Measurements from ENCODE around the gene PANK2.
"Not testable (repeated sequence)": the region's sequence is repeated elsewhere in the genome, so short reads cannot be mapped to it uniquely, and the experiment has no call there.

Gene PANK2

GRCh38 chr20:3869839-3870634 is 19.1 kb upstream of the PANK2 start:
- no peak for DNase-seq (ENCODE audit: low spot score)

- no peak for DNase-seq (ENCODE audit: low spot score)
Observed at GRCh38 chr20:3871550-3872265, 17.5 kb upstream of the PANK2 start.

- no peak for DNase-seq (ENCODE audit: low spot score)
Observed at GRCh38 chr20:3873507-3873906, 15.7 kb upstream of the PANK2 start.

- no peak for DNase-seq (ENCODE audit: low spot score)
Observed at GRCh38 chr20:3874194-3874844, 14.9 kb upstream of the PANK2 start.

- DNase-seq (ENCODE audit: low spot score), result no peak
Observed at GRCh38 chr20:3875378-3875974, 13.7 kb upstream of the PANK2 start.

GRCh38 chr20:3876000-3876399 is 13.2 kb upstream of the PANK2 start:
- no peak for DNase-seq (ENCODE audit: low spot score)

DNA sequence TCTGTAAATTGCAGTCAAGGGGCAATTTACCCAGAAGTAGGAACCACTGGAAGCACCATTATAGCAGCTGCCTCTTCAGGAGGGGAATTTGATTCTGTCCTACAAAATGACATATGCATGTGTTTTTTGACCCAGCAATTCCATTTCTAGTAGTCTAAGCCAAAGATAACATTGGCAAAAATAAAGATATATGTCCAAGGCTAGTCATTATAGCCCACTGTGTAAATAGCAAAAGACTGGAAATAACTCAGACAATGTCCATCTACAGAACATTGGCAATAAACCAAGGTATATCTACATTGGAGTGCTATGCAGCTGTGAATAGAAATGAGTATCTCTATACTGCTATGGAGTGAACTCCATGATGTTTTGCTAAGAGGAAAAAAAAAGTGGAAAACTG is 12.5 kb upstream of the PANK2 start:
- DNase-seq (ENCODE audit: low spot score), result no peak

- DNase-seq (ENCODE audit: low spot score), result not testable (repeated sequence)
Observed at GRCh38 chr20:3878921-3879274, 10.3 kb upstream of the PANK2 start.

DNA sequence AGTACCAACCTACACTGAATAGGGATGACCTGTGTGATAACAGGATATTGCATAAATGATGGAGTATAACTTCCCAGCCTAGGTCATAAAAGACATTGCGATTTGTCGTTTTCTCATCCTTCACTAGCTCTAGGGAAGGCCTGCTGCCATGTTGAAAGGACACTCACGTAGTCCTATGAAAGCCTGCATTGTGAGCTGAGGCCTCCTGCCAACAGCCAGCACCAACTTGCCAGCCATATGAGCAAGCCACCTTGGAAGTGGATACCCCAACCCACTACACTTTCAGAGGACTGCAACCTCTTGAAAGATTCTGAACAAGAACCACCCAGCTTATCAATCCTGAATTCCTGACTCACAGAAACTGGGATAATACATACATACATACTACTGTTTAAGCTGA is 3.5 kb upstream of the PANK2 start:
- no peak for DNase-seq (ENCODE audit: low spot score)

DNA sequence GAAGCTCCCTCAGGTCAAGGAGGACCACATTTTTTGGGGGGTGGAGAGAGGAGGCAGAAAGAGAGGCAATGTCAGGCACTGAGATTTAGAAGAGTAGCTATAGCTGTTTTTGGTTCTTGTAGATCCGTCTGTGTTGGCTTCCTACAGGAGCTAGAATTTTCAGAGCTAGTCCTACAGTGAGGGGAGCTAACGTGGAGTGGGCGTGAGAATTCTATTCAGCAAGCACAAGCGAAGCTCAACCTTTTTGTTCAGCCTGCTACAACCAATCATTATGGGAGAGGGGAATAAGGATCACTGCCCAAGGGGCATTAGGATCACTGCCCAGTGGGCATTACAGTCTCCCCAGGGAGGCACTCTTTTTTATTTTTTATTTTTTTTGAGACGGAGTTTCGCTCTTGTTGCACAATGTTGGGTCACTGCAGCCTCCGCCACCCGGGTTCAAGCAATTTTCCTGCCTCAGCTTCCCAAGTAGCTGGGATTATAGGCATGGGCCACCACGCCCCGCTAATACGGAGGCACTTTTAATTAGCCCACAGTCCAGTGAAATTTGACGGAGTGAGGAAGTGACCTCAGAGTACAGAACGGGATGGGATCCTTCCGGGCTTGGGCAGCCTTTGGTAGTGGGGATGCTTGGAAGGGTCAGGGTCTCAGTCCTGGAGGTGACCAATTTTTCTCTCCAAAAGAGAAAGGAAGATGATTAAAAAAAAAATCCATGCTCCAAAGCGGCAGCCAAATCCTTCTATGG is 1.1 kb upstream of the PANK2 start:
- peak; percentile 65 for DNase-seq (ENCODE audit: low spot score)

- DNase-seq (ENCODE audit: low spot score), result peak; percentile 47
Observed at GRCh38 chr20:3889489-3890397, 556 bp downstream of the PANK2 start.

GRCh38 chr20:3890398-3890751 is 1.2 kb downstream of the PANK2 start:
- no peak for DNase-seq (ENCODE audit: low spot score)

GRCh38 chr20:3890999-3891929 is 2.1 kb downstream of the PANK2 start:
- no peak for DNase-seq (ENCODE audit: low spot score)

DNA sequence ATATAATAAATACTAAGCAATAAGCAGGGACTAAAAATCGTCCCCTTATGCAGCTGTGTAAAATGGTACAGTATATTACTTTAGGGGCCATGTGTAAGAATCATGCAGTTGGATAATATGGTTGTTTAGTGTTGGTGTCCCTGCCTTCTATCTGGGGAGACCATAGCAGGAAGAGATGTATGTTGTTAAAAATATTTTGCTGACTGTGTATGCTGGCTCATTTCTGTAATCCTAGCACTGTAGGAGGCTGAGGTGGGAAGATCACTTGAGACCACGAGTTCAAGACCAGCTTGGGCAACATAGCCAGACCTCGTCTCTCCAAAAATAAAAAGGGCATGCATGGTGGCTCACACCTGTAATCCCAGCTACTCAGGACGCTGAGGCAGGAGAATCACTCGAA is 5.6 kb downstream of the PANK2 start:
- DNase-seq (ENCODE audit: low spot score), result no peak

DNA sequence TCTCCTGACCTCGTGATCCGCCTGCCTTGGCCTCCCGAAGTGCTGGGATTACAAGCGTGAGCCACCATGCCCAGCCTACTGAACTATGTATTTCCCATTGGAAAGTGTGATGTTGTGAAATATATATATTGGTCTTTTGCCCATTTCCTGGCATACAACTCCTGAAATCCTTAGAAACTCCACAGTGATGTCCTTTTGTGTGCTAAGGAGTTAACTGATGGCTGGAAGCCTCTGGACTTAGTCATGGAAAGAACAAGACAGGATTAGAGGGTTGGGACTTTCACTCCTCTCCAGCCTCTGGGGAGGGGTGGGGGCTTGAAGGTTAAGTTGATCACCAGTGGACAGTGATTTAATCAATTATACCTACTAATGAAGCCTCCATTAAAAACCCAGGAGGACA is 7.1 kb downstream of the PANK2 start:
- DNase-seq (ENCODE audit: low spot score), result no peak

DNA sequence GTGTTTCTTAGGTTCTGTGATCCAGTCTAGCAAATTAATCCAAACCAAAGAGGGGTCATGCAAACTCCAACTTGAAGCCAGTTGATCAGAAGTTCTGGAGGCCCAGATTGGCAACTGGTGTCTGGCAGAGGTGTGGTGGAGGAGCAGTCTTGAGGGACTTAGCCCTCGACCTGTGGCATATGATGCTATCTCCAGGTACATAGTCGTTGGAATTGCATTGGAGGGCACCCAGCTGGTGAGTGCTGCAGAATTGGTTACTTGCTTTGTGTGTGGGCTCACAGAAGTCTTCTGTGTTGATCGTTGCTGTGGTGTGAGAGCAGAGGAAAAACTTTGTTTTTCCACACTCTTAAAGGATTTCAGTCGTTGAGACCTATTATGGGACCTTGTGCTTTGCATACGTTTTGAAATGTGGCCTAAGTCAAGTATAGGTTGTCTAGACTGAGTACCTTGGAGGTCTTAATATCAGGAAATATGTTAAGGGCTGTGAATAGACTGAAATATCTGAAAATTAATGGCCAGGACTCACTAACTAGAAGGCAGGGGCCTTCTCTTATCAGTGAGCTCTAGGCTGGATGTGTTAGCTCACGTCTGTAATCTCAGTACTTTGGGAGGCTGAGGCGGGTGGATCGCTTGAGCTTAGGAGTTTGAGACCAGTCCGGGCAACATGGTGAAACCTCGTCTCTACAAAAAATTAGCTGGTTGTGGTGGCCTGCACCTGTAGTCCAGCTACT is 7.8 kb downstream of the PANK2 start:
- DNase-seq (ENCODE audit: low spot score), result no peak

DNA sequence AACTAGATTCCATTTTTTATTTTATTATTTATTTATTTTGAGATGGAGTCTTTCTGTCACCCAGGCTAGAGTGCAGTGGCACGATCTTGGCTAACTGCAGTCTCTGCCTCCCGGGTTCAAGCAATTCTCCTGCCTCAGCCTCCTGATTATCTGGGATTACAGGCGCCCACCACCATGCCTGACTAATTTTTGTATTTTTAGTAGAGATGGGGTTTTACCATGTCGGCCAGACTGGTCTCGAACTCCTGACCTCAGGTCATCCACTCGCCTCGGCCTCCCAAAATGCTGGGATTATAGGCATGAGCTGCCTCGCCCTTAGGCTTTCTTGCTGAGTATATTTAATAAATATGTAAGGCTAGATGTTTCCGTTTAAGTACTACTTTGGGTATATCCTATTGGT is 9.0 kb downstream of the PANK2 start:
- not testable (repeated sequence) for DNase-seq (ENCODE audit: low spot score)

DNA sequence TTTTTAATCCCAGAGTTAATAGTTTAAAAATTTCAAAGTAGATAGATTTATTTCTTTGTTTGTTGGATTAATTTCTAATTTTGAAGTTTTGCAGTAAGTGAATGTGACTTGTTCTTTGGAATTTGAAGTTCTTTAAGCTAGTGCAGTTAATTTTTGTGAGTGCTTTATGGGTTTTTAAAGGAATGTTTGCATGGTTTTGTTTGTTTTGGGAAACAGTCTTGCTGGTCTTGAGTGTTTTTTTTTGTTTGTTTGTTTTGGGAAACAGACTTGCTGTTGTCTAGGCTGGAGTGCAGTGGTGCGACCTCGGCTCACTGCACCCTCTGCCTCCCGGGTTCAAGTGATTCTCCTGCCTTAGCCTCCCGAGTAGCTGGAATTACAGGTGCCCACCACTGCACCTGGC is 9.5 kb downstream of the PANK2 start:
- no peak for DNase-seq (ENCODE audit: low spot score)

DNA sequence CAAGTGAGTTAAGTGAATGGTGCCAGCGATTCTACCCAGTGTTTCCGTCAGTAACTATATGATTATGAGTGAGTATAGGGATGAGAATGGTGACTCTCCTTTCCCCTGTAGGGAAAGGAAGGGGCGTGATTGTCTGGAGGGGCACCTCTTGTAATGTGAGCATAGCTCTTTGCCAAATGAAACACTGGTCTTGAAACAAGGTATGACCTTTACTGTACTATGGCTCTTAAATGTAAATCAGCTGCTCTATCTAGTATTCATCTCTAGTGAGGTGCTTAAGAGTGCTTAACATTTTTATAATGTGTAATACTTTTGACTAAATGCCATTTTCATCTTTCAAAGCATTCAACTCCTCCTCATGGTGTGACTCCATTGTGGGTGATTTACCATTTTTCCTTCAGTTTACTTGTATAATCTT is 11.0 kb downstream of the PANK2 start:
- DNase-seq (ENCODE audit: low spot score), result no peak

Data from GM03348 (cell line).